HCT116 (cell line): ENCODE results near the gene RTN4. TPM values are rescaled to one million over a fixed set of nuclear protein-coding genes. Genes with fewer than 3 reads are reported as not detected.

Source experiments
- ATAC-seq: fragments of 200-7000 bp; cut with Tn5 transposase; 2 replicates; pipeline ENCODE4 v1.9.1; 2020; ENCODE audit warnings: mild to moderate bottlenecking, moderate library complexity
- BruUV-seq: library from RNA; stranded (reverse); fragments of 400-500 nt; replicated peaks from 2 replicates; lab custom pipeline; 2021; lab: Mats Ljungman, UMichigan
- CTCF ChIA-PET: fragments of 300-600 bp; sonication (Branson Sonifier 250); formaldehyde crosslinking; loops from one replicate; lab custom pipeline; 2021; ENCODE audit warnings: antibody characterized with exemption; lab: Charles Lee
- POLR2A ChIA-PET: fragments of 300-600, 350-600 bp; sonication (Branson Sonifier 250); formaldehyde crosslinking; loops from one replicate; lab custom pipeline; 2021; ENCODE audit warnings: antibody characterized with exemption; lab: Charles Lee
- RAD21 ChIA-PET, 2 experiments: fragments of 300-600 bp; sonication (Branson Sonifier 250); formaldehyde crosslinking; loops; one replicate each; lab custom pipeline; 2023; ENCODE audit warnings: low total read pairs in 2 of 2; ENCODE audit not compliant: uncharacterized antibody in 2 of 2, unreplicated experiment in 2 of 2, low non-redundant PET in 1 of 2; lab: Charles Lee
- DNase-seq: peaks from one replicate; pipeline ENCODE4 v3.0.0-alpha.2; 2010; ENCODE audit warnings: low read depth, low spot score
- H2AFZ ChIP-seq: fragments of 200-600 bp; shearing (Covaris generic), sonication (generic); 2 replicates; pipeline ENCODE4 v1.6.1; 2017; ENCODE audit warnings: low read depth, mixed run types, mixed read lengths, antibody characterized with exemption, low read length; ENCODE audit not compliant: poor library complexity, severe bottlenecking
- H3K27ac ChIP-seq: 2 replicates; pipeline ENCODE4 v1.5.1; 2012; ENCODE audit warnings: low read depth, low read length
- H3K27me3 ChIP-seq: fragments of 200-600 bp; sonication (generic); 2 replicates; pipeline ENCODE4 v1.6.1; 2016; ENCODE audit warnings: mixed run types, low read length, mixed read lengths; ENCODE audit not compliant: insufficient read depth
- H3K36me3 ChIP-seq, 2 experiments: fragments of 200-500 bp in 1 of 2; fragments of 200-600 bp in 1 of 2; sonication (Bioruptor generic) in 1 of 2; sonication (generic) in 1 of 2; 2 replicates each; pipeline versions ENCODE4 v1.5.1 to v1.6.1; 2014 to 2016; ENCODE audit warnings: low read length in 2 of 2, inconsistent platforms in 1 of 2, mixed read lengths in 1 of 2, mixed run types in 1 of 2; ENCODE audit not compliant: insufficient read depth in 2 of 2, control insufficient read depth in 1 of 2
- H3K4me1 ChIP-seq, 2 experiments: fragments of 200-600 bp in 1 of 2; sonication (generic) in 1 of 2; 2 replicates each; pipeline versions ENCODE4 v1.5.1 to v1.6.1; 2012 to 2017; ENCODE audit warnings: low read length in 2 of 2, inconsistent platforms in 1 of 2, mild to moderate bottlenecking in 1 of 2, mixed read lengths in 1 of 2, mixed run types in 1 of 2, moderate library complexity in 1 of 2; ENCODE audit not compliant: insufficient read depth in 2 of 2, control insufficient read depth in 1 of 2
- H3K4me2 ChIP-seq: fragments of 200-600 bp; sonication (generic); 2 replicates; pipeline ENCODE4 v1.6.1; 2017; ENCODE audit warnings: mixed run types, low read length, mixed read lengths
- H3K4me3 ChIP-seq, 2 experiments: fragments of 200-600 bp in 1 of 2; sonication (generic) in 1 of 2; replicated peaks in 1 of 2; 2 replicates each; pipeline ENCODE4 v1.5.1; 2011 to 2016; ENCODE audit warnings: low read length in 2 of 2, control low read depth in 1 of 2, low read depth in 1 of 2, mild to moderate bottlenecking in 1 of 2, mixed read lengths in 1 of 2, mixed run types in 1 of 2
- H3K79me2 ChIP-seq: fragments of 200-600 bp; sonication (generic); 2 replicates; pipeline ENCODE4 v1.6.1; 2017; ENCODE audit warnings: mild to moderate bottlenecking, mixed run types, low read length, moderate library complexity, mixed read lengths; ENCODE audit not compliant: insufficient read depth
- H3K9ac ChIP-seq: fragments of 200-600 bp; sonication (generic); 2 replicates; pipeline ENCODE4 v1.6.1; 2016; ENCODE audit warnings: low read length, mixed read lengths
- H3K9me2 ChIP-seq: fragments of 200-600 bp; sonication (generic), shearing (Covaris generic); 2 replicates; pipeline ENCODE4 v1.6.1; 2017; ENCODE audit warnings: mixed run types, mild to moderate bottlenecking, moderate library complexity; ENCODE audit not compliant: insufficient read depth
- H3K9me3 ChIP-seq, 2 experiments: fragments of 200-500 bp in 1 of 2; fragments of 200-600 bp in 1 of 2; sonication (Bioruptor generic) in 1 of 2; sonication (generic) in 1 of 2; 2 replicates each; pipeline ENCODE4 v1.6.1; 2014 to 2017; ENCODE audit warnings: low read length in 2 of 2, mixed read lengths in 2 of 2, inconsistent platforms in 1 of 2, low read depth in 1 of 2, mild to moderate bottlenecking in 1 of 2, mixed run types in 1 of 2, moderate library complexity in 1 of 2; ENCODE audit not compliant: control insufficient read depth in 1 of 2, insufficient read depth in 1 of 2
- H4K20me1 ChIP-seq: fragments of 200-600 bp; sonication (generic), shearing (Covaris generic); 2 replicates; pipeline ENCODE4 v1.6.1; 2017; ENCODE audit warnings: mixed run types, mild to moderate bottlenecking, moderate library complexity; ENCODE audit not compliant: insufficient read depth
- ATF3 ChIP-seq: IDR thresholded peaks from 2 replicates; pipeline ENCODE4 v1.6.1; 2012
- CEBPB ChIP-seq: IDR thresholded peaks from 2 replicates; pipeline ENCODE4 v1.6.1; 2012; ENCODE audit warnings: low read depth
- EGR1 ChIP-seq: IDR thresholded peaks from 2 replicates; pipeline ENCODE4 v1.6.1; 2012; ENCODE audit warnings: low read depth
- ELF1 ChIP-seq: IDR thresholded peaks from 2 replicates; pipeline ENCODE4 v1.6.1; 2012; ENCODE audit warnings: low read depth, borderline replicate concordance
- FOSL1 ChIP-seq: IDR thresholded peaks from 2 replicates; pipeline ENCODE4 v1.6.1; 2012; ENCODE audit warnings: low read depth
- JUND ChIP-seq: IDR thresholded peaks from 2 replicates; pipeline ENCODE4 v1.6.1; 2012
- MAX ChIP-seq: IDR thresholded peaks from 2 replicates; pipeline ENCODE4 v1.6.1; 2012
- POLR2A ChIP-seq: IDR thresholded peaks from 2 replicates; pipeline ENCODE4 v1.7.0; 2011; ENCODE audit warnings: borderline replicate concordance; ENCODE audit not compliant: insufficient read depth, insufficient read length; ENCODE audit errors: extremely low read depth
- POLR2AphosphoS5 ChIP-seq: IDR thresholded peaks from 2 replicates; pipeline ENCODE4 v1.6.1; 2011; ENCODE audit warnings: mild to moderate bottlenecking, low read depth, low read length, moderate library complexity
- RAD21 ChIP-seq: IDR thresholded peaks from 2 replicates; pipeline ENCODE4 v1.6.1; 2012; ENCODE audit warnings: low read depth, mild to moderate bottlenecking
- SIN3A ChIP-seq: IDR thresholded peaks from 2 replicates; pipeline ENCODE4 v1.6.1; 2012; ENCODE audit warnings: low read depth
- SP1 ChIP-seq: IDR thresholded peaks from 2 replicates; pipeline ENCODE4 v1.6.1; 2012; ENCODE audit warnings: low read depth
- SRF ChIP-seq: IDR thresholded peaks from 2 replicates; pipeline ENCODE4 v1.6.1; 2012; ENCODE audit warnings: low read depth
- TCF7L2 ChIP-seq: IDR thresholded peaks from 2 replicates; pipeline ENCODE4 v1.7.0; 2011; ENCODE audit warnings: borderline replicate concordance, inconsistent platforms; ENCODE audit not compliant: insufficient read depth, insufficient read length; ENCODE audit errors: extremely low read depth
- YY1 ChIP-seq: IDR thresholded peaks from 2 replicates; pipeline ENCODE4 v1.6.1; 2011; ENCODE audit warnings: low read length, low read depth, moderate library complexity, mild to moderate bottlenecking; ENCODE audit not compliant: insufficient replicate concordance; ENCODE audit errors: extremely low read depth
- ZBTB33 ChIP-seq: IDR thresholded peaks from 2 replicates; pipeline ENCODE4 v1.6.1; 2011; ENCODE audit warnings: mild to moderate bottlenecking, low read length, moderate library complexity; ENCODE audit not compliant: insufficient replicate concordance; ENCODE audit errors: extremely low read depth
- ZFX ChIP-seq: fragments of 450-650 bp; IDR thresholded peaks from 2 replicates; pipeline ENCODE4 v1.6.1; 2017
- ZNF274 ChIP-seq: fragments of 200-500 bp; sonication (Bioruptor generic); IDR thresholded peaks from 2 replicates; pipeline ENCODE4 v1.6.1; 2014; ENCODE audit warnings: mild to moderate bottlenecking, low read depth, low read length, inconsistent platforms
- intact Hi-C: fragments of 100-400 bp; cut with micrococcal nuclease; formaldehyde crosslinking; loops from 2 replicates; pipeline ENCODE4 v1.10.0; 2022
- total RNA-seq: library from RNA; stranded (reverse); gene quantifications from one replicate; pipeline ENCODE4 v1.2.1, GENCODE V29; 2021; ENCODE audit not compliant: unreplicated experiment

Gene RTN4
- total RNA-seq, 1 experiment from 2014 or later, result 221 TPM

- no peak for ATAC-seq
- H3K27me3 ChIP-seq, result no peaks in the 10 kb centered on the region
- H3K4me2 ChIP-seq, result no peak overlapping the region
- peaks cover 4 to 28% of the 10 kb centered on the region in 2 experiments; a peak in 2 of 4 replicates for H3K36me3 ChIP-seq
- no peaks in the 10 kb centered on the region for H3K9me2 ChIP-seq
- H3K4me3 ChIP-seq, result no peak overlapping the region
- CTCF ChIA-PET, result no interaction called here
- no peak overlapping the region for H3K9ac ChIP-seq
- no peaks in the 10 kb centered on the region for H3K9me3 ChIP-seq
- no peak overlapping the region for H2AFZ ChIP-seq
- intact Hi-C loops, result no loop called here
- no peak overlapping the region for H3K27ac ChIP-seq
- TF ChIP-seq CEBPB, result no peak
- no peak for TF ChIP-seq ZFX
- no peak for TF ChIP-seq JUND
- no peak for TF ChIP-seq YY1
- TF ChIP-seq SIN3A, result no peak
- TF ChIP-seq POLR2AphosphoS5, result no peak
- no peak for TF ChIP-seq SP1
- no peak for TF ChIP-seq SRF
- TF ChIP-seq POLR2A, result no peak
- TF ChIP-seq, all 23 proteins: peak for 0
- BruUV-seq, result no TSS peak
- peaks cover 75% of the 10 kb centered on the region for H3K79me2 ChIP-seq
- POLR2A ChIA-PET, result no interaction called here
- no peak for DNase-seq
- RAD21 ChIA-PET, result no interaction called here
- peaks cover 20% of the 10 kb centered on the region for H4K20me1 ChIP-seq
- H3K4me1 ChIP-seq, result no peaks in the 10 kb centered on the region
Measured at GRCh38 chr2:54975175-54975574, 75.1 kb downstream of the RTN4 start.

- H4K20me1 ChIP-seq, result peaks cover 9% of the 10 kb centered on the region
- DNase-seq (no peak), ATAC-seq (no peak)
- TF ChIP-seq ZBTB33, result no peak
- no peak for TF ChIP-seq SP1
- no peak for TF ChIP-seq EGR1
- TF ChIP-seq RAD21, result no peak
- TF ChIP-seq POLR2AphosphoS5, result no peak; the same call in 1 of the 2 replicates
- no peak for TF ChIP-seq FOSL1
- TF ChIP-seq ZFX, result no peak
- TF ChIP-seq YY1, result no peak
- TF ChIP-seq ZNF274, result no peak
- no peak for TF ChIP-seq MAX
- no peak for TF ChIP-seq JUND
- no peak for TF ChIP-seq POLR2A
- no peak for TF ChIP-seq SRF
- no peak for TF ChIP-seq ELF1
- TF ChIP-seq TCF7L2, result no peak
- no peak for TF ChIP-seq ATF3
- no peak overlapping the region for H2AFZ ChIP-seq
- no peak overlapping the region for H3K4me2 ChIP-seq
- H3K79me2 ChIP-seq, result peaks cover 23% of the 10 kb centered on the region
- POLR2A ChIA-PET, result no interaction called here
- intact Hi-C loops, result no loop called here
- CTCF ChIA-PET, result no interaction called here
- BruUV-seq, result no TSS peak
- no peak overlapping the region for H3K27ac ChIP-seq
- no peak overlapping the region for H3K4me3 ChIP-seq
- peaks cover 0 to 5% of the 10 kb centered on the region in 2 experiments; a peak in 1 of 4 replicates for H3K4me1 ChIP-seq
- no peak overlapping the region for H3K9ac ChIP-seq
- RAD21 ChIA-PET, result no interaction called here
- H3K9me3 ChIP-seq, result no peaks in the 10 kb centered on the region
- peaks cover 4 to 27% of the 10 kb centered on the region in 2 experiments; a peak in 2 of 4 replicates for H3K36me3 ChIP-seq
- no peaks in the 10 kb centered on the region for H3K27me3 ChIP-seq
- H3K9me2 ChIP-seq, result no peaks in the 10 kb centered on the region
Measured at GRCh38 chr2:54969940-54970338, 80.3 kb downstream of the RTN4 start.
